GM18870 (cell line): ENCODE data around the gene C16orf54.
"Not testable (repeated sequence)": the region's sequence is repeated elsewhere in the genome, so short reads cannot be mapped to it uniquely, and the experiment has no call there.

Experiments used
- ATAC-seq: cut with Tn5 transposase; IDR thresholded peaks from one replicate; pipeline ENCODE4 v1.9.1; 2021; ENCODE audit warnings: moderate library complexity; ENCODE audit not compliant: unreplicated experiment

Gene C16orf54

DNA sequence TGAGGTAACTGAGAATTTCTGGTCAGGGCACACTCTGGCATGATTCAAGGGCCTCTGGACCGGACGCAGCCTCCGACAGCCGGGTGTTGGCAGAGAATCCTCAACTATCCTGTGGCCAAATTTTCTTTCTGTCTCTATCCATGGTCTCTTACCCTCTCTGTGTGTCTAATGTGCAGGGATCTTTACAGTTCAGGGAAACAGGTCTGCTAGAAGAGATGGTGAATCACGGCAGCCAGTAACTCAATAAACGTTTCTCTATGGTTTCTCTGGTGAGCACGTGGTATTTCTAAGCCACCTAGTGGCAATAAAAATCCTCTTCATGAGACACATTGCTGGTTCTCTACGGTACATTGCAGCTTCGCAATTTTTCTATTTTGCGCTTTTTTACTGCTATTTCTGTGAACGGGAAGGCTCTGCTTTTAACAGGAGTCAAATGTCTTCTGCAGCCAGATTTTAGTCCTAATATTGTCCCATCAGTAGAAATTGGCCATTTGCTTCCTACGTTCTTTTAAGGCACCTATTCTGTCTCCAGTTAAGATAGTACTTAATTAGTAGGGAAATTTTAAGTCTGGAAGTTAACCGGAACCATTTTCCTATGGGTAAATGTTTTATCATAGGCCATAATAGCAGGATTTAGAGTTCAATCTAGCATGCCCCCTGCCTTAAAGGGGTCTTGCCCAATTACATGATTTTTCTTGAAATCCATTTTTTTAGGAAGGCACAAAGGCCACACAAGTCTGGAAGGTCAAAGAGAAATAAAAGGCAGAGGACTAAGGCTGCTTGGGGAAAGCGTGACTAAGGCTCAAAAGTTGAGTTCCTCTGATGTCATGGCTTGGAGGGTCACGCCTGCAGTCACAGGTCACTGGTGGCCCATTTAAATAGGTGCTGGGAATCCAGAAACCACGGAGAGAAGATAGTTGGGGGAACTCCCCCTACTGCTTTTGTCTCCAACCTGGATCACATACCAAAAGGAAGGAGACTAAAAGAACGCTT, 35.3 kb downstream of the C16orf54 start:
- no peak for ATAC-seq

DNA sequence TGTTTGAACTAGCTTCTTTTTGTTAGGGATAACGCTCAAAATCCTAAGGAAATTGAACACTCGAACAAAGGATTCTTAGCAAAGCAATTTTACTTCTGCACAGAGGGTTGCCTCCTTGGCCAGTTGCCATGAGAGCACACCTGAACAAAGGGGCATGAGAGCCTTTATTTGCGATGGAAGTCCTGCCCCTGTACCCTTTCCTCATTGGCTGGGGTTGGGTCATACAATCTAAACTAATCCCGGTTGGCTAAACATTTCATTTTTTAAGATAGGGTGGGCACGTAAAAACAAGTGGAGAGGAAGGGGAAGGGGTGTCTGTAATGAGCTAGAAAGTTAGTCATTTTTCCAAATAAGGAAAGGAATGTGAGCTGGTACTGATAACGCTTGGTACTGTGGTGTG, 36.1 kb downstream of the C16orf54 start:
- ATAC-seq: not testable (repeated sequence)

DNA sequence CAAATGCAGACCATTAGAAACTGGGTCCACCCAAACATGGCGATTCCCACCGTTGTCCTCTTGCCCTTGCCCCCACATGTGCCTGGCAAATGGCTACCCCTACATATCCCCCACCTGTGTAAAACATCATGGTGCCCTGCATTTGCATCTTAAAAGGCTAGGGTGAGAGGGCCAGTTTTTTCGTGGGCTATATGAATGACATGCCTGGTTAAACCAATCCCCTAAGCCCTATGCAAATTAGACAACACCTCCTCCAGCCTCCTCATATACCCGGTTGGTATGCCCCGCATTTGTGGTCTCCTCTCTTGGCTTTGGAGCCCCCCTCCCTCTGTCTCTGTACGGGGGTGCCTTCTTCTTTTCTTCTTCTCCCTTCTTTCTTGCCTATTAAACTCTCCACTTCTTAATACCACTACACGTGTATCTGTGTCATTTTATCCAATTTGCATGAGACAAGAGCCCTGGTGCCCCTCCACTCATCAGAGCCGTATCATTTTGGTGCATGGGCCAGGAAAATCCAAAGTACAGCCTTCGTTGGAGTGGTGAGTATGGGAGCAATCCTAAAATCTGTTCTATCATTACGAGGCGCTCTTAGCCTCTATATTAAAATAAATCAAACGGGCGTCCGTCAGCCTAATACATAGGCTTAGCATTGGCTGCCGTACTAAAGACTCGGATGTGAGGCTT, 36.7 kb downstream of the C16orf54 start:
- ATAC-seq: no peak

DNA sequence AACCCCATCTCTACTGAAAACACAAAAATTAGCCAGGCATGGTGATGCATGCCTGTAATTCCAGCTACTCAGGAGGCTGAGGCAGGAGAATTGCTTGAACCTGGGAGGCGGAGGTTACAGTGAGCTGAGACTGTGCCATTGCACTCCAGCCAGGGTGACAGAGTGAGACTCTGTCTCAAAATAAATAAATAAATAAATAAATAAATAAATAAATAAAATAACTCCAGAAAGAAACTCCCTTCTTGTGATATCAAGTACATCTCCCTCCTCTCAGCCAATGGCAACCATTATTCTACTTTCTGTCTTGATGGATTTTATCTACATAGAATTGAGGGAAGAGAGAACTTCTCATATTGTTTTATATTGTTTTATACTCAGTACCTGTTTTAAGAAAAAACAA, 38.6 kb downstream of the C16orf54 start:
- not testable (repeated sequence) for ATAC-seq

DNA sequence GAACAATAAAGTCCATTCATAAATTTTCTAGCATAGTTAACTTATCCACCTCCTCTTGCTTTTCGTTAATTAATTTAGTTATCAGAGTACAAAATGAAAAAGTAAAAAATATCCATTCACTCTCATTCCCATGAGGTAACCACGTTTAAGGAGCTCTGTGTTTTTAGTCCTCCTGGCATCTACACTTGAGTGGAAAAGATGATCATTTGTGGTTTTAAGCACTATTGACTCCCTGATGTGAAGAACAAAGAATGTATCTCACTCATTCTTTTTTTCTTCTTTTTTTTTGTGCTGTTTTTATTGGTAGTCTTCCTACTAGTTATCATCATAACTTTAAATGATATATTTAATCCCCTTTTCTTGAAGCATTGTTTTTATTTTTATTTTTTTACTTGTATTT, 40.8 kb downstream of the C16orf54 start:
- no peak for ATAC-seq

DNA sequence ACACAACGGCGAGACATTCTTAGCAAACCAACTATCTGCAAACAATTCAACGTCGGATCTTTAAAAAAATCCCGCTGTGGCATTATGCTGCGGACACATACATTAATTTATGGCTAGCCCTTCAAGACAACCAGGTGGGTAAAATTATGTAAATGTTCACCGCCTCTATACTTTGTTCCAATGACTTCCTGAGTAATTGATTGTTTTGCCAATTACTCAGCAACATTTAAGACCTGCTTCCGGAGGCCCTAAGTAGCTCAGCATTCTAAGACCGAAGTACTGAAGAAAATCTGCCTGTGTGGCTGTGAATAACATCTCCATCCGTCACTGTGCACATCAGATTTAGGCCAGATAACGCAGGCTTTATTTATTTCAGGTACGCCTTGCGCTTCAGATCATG, 43.5 kb downstream of the C16orf54 start:
- ATAC-seq: peak; percentile 16

DNA sequence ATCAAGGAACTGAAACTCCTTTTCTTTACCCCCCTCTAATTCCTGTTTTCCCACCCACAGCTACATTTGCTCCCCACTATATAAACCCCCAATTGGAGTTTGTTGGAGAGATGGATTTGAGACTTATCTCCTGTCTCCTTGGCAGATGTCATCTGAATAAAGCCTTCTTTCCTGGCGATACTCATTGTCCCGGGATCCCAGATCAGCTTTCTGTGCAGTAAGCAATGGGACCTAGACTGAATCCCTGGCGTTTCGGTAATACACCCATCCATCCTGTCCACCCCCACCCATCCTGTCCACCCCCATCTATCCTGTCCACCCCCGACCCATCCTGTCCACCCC, 44.6 kb downstream of the C16orf54 start:
- ATAC-seq: no peak

DNA sequence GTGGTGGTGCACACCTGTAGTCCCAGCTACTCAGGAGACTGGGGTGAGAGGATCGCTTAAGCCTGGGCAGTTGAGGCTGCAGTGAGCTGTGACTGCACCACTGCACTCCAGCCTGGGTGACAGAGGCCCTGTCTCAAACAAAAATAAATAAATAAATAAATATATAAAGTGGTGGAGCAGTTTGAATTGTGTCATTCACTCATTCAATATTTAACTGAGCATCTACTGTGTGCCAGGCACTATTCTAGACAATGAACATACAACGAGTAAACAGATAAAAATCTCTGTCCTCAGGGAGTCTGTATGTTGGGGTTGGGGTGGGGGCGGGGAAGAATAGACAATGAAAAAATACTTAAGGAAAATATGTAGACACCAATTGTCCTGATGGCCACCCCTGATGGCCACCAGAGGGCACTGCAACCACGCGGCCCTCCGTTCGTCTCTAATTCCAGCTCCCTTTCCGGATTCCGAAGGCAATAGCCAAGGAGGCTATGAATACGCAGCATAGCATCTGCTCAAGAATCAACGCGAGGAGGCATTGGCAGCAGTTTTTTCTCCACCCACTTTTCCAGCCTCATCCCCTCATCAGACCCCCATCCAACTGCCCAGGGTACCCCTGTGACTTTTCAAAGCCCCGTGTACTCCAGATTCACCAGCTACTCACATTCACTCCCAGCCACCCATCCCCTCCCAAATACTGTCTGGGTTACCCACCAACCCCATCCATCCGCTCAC, 45.4 kb downstream of the C16orf54 start:
- no peak for ATAC-seq

DNA sequence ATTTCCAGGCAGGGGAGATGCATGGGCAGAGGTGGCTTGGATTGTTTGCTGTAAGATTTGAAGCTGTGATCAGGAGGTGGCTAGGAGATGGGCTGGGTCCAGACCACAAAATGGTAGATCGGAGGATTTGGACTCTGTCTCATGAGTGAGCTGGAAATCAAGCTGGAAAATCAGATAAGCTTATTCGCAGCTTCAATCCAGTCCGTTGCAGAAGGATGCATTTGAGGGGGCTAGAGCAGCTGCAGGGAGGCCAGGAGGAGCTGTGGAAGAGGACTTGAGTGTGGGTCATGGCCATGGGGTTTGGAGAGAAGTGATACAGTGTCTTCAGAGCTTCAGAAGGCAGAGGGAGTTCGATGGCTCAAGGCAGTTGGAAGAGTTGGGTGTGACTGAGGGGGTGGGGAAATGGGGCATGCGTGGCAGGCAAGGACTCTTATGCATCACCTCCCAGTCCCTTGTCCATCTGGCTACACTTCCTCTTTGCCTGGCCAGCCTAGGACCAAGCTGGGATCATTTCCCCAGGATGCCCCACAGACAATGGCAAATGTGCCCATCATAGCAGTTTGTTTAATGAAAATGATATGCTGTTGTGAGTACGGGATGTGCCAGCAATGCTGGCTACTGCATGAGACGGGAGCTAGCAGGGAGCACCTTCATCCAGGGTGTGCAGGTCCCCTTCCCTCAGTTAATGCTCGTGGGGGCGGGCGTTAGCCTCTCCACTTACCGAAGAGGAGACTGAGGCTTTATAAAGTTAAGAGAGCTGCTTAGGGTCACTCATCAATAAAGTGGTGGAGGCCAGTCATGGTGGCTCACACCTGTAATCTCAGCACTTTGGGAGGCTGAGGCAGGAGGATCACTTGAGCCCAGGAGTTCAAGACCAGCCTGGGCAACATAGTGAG, 46.2 kb downstream of the C16orf54 start:
- no peak for ATAC-seq

DNA sequence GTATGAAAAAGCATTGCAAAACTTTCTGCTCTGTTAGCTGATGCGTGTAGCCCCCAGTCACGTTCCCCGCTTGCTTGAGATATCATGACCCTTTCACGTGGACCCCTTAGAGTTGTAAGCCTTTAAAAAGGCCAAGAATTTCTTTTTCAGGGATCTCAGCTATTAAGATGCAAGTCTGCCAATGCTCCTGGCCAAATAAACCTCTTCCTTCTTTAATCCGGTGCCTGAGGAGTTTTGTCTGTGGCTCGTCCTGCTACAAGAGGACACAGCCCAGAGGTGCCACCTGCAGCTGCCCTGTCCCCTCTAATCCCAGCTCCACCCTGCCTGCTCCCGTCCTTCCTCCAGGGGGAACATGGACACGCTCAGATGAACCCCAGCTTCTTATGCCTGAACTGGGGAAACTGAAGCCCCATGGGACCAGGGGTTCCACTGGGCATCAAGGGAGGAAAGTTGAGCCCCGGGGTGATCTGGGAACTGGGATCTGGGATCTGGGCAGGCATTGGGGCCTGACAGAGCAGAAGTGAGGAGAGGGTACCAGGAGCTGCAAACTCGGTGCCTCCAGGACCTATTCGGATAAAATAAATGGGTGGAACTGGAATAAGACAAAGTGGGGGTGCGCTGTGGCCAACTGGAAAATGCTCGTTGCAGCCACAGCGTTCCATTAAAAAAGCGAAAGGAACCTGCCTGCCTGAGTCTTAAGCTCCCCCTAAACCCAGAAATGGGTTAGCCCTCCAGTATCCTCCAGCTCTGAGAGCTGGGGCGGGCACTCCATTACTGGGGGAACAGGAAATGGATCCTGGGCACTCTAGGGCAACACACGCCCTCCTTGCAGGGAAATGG, 47.1 kb downstream of the C16orf54 start:
- no peak for ATAC-seq

DNA sequence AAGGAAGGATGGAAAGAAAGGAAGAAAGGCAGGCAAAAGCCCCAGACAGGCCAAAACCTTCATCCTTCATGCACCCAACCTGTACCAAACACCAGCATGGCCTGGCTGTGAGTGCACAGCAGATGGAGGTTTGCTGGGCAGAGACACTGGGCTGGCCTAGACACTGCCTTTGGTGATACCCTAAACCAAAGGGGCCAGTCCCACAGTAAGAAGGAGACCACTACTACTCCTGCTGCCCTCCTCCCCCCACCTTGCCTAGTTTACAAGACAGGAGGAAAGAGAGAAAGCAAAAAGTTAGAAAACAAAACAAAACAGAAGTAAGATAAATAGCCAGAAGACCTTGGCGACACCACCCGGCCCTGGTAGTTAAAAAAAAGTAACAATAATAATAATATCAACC, 47.7 kb downstream of the C16orf54 start:
- no peak for ATAC-seq

DNA sequence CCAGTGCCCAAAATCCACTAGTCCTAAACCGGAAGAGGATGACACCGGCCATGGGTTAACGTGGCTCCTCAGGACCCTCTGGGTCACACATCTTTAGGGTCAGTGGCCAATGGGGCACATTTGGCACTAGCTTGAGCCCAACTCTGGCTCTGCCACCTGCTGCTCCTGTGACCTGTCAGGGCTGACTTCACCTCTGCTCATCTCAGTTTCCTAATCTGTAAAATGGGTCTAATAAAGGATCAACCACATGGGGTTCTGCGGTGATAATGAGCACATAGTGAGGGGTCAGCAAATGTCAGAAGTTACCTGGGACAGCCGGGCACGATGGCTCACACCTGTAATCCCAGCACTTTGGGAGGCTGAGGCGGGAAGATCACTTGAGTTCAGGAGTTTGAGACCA, 48.4 kb downstream of the C16orf54 start:
- no peak for ATAC-seq

DNA sequence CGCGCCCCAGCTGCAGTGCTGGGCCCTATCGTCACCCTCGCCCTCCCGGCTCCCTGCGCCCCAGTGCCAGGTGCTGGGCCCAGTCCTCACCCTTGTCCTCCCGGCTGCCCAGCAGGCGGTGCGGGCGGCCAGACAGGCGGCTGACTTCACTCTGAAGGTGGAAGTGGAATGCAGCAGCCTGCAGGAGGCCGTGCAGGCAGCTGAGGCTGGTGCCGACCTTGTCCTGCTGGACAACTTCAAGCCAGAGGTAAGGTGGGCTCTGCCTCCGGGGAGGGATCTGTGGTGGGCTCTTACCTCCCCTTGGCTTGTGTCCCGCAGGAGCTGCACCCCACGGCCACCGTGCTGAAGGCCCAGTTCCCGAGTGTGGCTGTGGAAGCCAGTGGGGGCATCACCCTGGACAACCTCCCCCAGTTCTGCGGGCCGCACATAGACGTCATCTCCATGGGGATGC, 48.9 kb downstream of the C16orf54 start:
- ATAC-seq: no peak

DNA sequence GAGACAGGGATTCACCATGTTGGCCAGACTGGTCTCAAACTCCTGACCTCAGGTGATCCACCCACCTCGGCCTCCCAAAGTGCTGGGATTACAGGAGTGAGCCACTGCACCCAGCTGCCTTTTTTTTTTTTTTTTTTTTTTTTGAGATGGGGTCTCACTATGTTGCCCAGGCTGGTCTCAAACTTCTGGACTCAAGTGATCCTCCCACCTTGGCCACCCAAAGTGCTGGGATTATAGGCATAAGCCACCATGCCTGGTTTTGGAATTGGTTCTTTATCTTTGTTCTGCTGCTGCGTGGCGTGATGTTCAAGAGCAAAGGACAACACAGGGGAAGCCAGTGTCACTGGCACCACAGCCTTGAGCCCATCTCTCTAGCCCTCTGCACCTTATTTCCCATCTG, 50.1 kb downstream of the C16orf54 start:
- ATAC-seq: not testable (repeated sequence)

DNA sequence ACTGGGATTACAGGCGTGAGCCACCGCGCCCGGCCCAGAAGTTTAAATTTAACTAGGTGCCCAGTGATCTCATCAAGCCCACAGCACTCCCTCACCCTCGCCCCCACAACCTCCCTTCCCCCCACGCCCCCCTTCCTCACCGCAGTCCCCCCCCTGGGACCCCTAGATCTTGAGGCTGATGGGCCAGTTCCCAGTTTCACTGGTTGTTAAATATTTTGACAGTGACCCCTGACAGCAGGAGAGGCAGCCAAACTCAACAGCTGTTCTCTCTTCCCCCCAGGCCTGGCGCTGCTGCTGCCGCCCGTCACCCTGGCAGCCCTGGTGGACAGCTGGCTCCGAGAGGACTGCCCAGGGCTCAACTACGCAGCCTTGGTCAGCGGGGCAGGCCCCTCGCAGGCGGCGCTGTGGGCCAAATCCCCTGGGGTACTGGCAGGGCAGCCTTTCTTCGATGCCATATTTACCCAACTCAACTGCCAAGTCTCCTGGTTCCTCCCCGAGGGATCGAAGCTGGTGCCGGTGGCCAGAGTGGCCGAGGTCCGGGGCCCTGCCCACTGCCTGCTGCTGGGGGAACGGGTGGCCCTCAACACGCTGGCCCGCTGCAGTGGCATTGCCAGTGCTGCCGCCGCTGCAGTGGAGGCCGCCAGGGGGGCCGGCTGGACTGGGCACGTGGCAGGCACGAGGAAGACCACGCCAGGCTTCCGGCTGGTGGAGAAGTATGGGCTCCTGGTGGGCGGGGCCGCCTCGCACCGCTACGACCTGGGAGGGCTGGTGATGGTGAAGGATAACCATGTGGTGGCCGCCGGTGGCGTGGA, 51.2 kb downstream of the C16orf54 start:
- no peak for ATAC-seq

DNA sequence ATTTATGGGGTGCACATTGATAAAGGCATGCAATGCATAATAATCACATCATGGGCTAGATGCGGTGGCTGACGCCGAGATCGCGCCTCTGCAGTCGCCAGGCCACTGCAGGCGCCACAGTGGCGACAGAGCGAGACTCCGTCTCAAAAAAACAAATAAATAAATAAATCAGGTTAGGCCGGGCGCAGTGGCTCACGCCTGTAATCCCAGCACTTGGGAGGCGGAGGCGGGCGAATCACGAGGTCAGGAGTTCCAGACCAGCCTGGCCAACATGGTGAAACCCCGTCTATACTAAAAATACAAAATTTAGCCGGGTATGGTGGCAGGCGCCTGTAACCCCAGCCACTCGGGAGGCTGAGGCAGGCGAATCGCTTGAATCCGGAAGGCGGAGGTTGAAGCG, 53.2 kb downstream of the C16orf54 start:
- ATAC-seq: not testable (repeated sequence)
